HG02610 (cell line): Measurements from ENCODE around the gene NGEF.

Source experiments
- ATAC-seq: cut with Tn5 transposase; IDR thresholded peaks from one replicate; pipeline ENCODE4 v1.9.1; 2021; ENCODE audit warnings: mild to moderate bottlenecking, moderate library complexity; ENCODE audit not compliant: unreplicated experiment

NGEF gene

GRCh38 chr2:232846055-232846454 is 167.0 kb downstream of the NGEF start:
- no peak for ATAC-seq

DNA sequence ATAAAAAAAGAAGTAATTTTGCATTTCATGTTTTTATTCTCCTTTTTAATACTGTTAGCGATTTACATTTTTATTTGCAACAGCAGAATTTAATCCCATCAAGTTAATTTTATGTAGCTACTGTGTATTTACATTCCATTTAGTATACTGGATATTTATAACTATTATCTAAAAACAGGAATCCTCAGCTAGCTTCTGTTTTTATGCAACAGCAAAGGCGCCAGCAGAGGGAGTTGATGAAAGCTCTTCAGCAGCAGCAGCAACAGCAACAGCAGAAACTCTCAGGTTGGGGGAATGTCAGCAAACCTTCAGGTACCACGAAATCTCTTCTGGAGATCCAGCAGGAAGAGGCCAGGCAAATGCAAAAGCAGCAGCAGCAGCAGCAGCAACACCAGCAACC is 169.2 kb downstream of the NGEF start:
- no peak for ATAC-seq

DNA sequence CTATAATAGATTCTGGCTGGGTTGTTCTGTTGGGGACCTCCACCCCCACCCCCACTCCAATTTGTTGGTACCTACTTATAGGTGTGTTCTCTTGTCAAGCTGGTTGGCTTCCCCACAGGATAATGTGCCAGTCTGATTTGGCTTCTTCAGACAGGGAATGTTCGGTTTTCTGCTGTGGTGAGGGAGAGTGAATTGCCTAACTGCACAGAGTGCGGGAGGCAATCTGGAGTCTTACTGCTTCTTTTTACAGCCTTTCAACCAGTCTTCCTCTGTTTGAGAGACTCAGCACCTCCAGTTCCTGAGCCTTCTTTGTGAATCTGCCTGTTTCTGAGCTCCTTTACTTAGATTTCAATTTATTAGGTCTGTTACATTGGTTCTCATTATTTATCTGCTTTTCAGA is 170.4 kb downstream of the NGEF start:
- ATAC-seq, result no peak

DNA sequence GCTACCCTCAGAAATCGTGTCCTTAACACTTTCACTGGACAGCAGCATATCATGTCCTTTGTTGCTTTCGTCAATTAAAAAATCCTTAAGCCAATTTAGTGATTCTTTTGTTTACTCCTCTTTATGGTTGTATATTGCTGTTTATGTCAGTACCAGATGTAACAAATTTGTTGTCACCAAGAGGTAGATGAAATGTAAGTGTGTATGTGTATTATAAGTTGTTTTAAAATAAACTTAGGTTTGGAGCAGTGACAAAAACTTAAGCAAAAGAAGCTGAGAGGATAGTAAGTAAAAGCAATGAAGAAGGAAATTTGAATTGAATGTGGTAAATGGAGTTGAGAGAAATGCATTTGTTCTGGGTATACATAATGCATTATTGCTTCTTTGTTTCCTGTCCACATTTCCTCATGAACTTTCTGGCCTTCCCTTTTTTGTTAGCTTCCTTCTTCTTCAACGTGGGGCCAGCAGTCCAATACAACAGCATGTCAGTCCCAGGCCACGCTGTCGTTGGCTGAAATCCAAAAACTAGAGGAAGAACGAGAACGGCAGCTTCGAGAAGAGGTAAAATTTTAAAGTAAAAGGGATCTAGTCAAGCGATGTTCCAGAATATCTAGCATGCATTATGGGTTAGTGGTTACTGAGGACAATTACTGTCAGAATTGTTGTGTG is 173.5 kb downstream of the NGEF start:
- ATAC-seq, result no peak

DNA sequence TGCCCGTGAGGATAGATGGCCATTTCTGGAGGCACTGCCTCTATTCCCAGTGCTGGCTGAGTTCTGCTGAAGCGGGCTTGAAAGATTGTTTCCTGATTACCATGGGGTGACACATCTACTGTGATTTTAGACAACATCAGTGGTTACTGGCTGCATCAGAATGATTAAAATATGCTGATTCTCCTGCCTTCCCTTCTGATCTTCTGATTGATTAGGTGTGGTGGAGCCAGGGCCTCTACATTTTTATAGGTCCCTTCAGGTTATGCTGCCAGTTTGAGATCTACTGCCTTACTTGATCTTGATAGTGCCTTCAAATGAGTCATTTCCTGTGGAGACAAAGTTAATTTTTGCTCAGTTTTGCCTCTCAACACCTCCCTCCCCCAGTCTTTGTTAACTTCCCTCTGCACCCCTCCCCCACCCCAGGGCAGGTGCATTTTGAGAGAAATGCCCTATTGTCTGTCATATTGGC is 174.6 kb downstream of the NGEF start:
- peak; percentile 63 for ATAC-seq

- no peak for ATAC-seq
These were observed 176.1 kb downstream of the NGEF start for GRCh38 chr2:232836934-232837333.

GRCh38 chr2:232835687-232836208 is 177.3 kb downstream of the NGEF start:
- no peak for ATAC-seq

DNA sequence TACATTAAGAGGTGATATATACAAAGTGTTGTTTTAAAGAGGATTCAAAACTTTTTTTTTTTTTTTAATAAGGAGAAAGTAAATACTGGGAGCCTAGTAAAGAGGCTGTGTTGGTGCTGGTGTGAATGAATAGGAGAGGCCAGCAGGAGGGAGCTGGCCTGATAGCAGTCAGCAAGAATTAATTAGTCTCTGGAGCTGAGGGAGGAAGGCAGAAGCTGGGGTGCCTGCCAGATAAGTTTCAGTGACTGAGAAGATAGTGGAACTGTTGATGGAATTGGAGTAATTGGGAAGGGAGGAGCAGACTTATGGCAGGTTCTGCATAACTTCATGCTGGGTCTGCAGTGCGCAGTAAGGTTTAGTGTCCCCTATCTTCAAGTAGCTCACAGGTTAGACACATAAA is 179.2 kb downstream of the NGEF start:
- no peak for ATAC-seq

DNA sequence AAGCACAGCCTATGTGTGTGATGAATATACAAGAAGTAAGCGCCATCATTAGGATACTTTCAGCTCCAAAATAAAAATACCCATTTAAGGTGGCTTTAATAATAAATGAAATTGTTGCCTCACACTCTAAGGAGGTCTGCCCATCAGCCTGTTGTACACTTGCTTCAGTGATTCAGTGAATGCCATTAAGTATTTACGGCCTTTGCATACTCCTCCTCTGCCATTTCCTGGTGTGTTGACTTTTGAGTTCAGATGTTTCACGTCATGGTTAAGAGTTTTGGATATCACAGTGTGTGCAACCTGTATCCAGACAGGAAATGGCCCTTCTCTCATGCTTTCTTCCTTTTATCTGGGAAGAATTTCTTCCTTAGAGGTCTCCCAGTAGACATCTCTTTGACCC is 181.6 kb downstream of the NGEF start:
- ATAC-seq, result no peak

DNA sequence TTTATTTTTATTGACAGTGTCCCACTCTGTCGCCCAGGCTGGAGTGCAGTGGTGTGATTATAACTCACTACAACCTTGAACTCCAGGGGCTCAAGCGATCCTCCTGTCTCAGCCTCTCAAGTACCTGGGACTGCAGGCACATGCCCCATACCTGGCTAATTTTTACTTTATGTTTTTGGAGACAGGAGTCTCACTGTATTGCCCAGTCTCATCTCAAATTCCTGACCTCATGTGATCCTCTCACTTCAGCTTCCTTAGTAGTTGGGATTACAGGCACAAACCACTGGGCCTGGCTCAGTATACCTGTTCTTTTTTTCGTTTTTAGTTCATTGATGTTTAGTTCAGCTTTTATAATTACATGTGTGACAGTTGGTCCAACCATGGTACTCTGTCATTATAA is 183.1 kb downstream of the NGEF start:
- no peak for ATAC-seq
